ENCODE data around the gene ZBTB43.

ZBTB43 gene

DNA sequence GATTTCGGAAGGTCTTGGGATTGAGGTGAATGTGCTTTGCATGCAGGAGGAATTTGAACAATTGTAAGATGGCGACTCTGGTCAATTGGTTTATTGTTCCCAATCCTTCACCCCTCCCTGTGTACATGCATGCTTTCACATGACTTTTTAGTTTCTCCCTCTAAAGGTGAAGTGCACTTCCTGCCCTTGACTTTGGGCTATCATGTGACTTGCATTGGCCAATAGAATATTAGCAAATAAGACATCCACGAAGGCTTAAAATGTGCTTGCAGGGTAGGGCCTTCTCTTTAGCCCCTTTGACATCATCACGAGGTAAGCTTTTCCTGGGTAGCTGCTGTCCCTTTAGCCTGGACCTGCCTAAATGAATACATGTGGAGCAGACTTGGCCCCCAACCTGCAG lies 8.1 kb upstream of the ZBTB43 start:
- no peaks in the 10 kb centered on the region for H3K36me3 ChIP-seq
- no peak overlapping the region for H3K4me3 ChIP-seq (ENCODE audit: low read depth, low read length)
- no peak for DNase-seq
- TF ChIP-seq, protein P1, sequence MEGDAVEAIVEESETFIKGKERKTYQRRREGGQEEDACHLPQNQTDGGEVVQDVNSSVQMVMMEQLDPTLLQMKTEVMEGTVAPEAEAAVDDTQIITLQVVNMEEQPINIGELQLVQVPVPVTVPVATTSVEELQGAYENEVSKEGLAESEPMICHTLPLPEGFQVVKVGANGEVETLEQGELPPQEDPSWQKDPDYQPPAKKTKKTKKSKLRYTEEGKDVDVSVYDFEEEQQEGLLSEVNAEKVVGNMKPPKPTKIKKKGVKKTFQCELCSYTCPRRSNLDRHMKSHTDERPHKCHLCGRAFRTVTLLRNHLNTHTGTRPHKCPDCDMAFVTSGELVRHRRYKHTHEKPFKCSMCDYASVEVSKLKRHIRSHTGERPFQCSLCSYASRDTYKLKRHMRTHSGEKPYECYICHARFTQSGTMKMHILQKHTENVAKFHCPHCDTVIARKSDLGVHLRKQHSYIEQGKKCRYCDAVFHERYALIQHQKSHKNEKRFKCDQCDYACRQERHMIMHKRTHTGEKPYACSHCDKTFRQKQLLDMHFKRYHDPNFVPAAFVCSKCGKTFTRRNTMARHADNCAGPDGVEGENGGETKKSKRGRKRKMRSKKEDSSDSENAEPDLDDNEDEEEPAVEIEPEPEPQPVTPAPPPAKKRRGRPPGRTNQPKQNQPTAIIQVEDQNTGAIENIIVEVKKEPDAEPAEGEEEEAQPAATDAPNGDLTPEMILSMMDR (IDR thresholded peaks at IDR 0.05; ENCODE audit: low read depth, low read length) = no peak
- H3K27me3 ChIP-seq = no peaks in the 10 kb centered on the region
- H3K9me3 ChIP-seq = no peaks in the 10 kb centered on the region
- H3K4me1 ChIP-seq = no peaks in the 10 kb centered on the region

GRCh38 chr9:126797903-126798302 lies 6.9 kb upstream of the ZBTB43 start:
- Histone ChIP-seq H3K4me3 (ENCODE audit: low read depth, low read length) (no peak overlapping the region), H3K27me3 (no peaks in the 10 kb centered on the region), H3K4me1 (no peaks in the 10 kb centered on the region), H3K9me3 (no peaks in the 10 kb centered on the region), H3K36me3 (no peaks in the 10 kb centered on the region)
- DNase-seq = no peak
- TF ChIP-seq, protein P1 (IDR thresholded peaks at IDR 0.05; ENCODE audit: low read depth, low read length) = no peak

GRCh38 chr9:126799034-126799433 lies 5.8 kb upstream of the ZBTB43 start:
- H3K36me3 ChIP-seq = no peaks in the 10 kb centered on the region
- no peak for DNase-seq
- H3K27me3 ChIP-seq = no peaks in the 10 kb centered on the region
- TF ChIP-seq, protein P1 (IDR thresholded peaks at IDR 0.05; ENCODE audit: low read depth, low read length) = no peak
- H3K4me3 ChIP-seq (ENCODE audit: low read depth, low read length) = no peak overlapping the region
- H3K9me3 ChIP-seq = no peaks in the 10 kb centered on the region
- H3K4me1 ChIP-seq = no peaks in the 10 kb centered on the region

DNA sequence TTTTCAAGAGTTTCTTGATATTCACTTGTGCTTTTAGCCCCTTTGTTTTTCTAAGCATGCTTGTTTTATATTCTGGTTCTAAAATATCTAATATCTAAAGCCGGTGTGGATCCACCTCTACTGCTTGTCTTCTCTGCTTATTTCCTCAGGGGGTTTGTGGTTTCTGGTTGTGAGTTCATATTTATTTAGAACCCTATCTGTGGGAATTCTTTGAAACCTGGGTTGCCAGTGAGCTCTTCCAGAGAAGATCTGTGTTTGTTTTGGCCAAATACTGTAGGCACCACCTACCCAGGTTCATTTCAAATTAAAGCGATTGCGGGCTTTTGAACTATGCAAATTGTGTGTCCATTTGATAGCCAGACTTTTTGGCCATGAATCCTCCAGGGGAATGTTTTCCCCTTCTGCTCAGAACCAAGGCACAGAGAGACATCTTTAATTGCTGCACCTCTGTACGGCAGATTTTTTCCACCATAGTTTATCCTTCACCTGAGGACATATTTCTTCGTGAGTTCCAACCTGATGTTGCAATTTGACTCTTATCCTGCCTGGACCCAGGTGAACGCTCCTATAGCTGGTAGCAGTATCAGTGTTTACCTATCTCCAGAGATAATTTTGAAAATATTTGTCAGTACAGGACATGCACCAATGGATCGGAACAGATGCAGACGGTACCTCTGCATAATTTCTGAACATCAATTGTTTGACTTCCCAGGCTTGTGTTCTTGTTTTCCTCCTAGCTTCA lies 2.4 kb upstream of the ZBTB43 start:
- Histone ChIP-seq H3K4me1 (no peaks in the 10 kb centered on the region), H3K9me3 (no peaks in the 10 kb centered on the region), H3K27me3 (no peaks in the 10 kb centered on the region), H3K4me3 (ENCODE audit: low read depth, low read length) (no peak overlapping the region), H3K36me3 (no peaks in the 10 kb centered on the region)
- DNase-seq = no peak
- TF ChIP-seq, protein P1 (IDR thresholded peaks at IDR 0.05; ENCODE audit: low read depth, low read length) = no peak

GRCh38 chr9:126804198-126804695 lies 593 bp upstream of the ZBTB43 start:
- H3K36me3 ChIP-seq = peaks cover 2% of the 10 kb centered on the region; the same call in 1 of the 2 replicates
- H3K4me1 ChIP-seq = no peaks in the 10 kb centered on the region
- H3K27me3 ChIP-seq = no peaks in the 10 kb centered on the region

More at GRCh38 chr9:126804198-126804695, 593 bp upstream of the ZBTB43 start:
- DNase-seq = peak; percentile 16
- no peaks in the 10 kb centered on the region for H3K9me3 ChIP-seq
- TF ChIP-seq, protein P1 (IDR thresholded peaks at IDR 0.05; ENCODE audit: low read depth, low read length) = no peak
- H3K4me3 ChIP-seq (ENCODE audit: low read depth, low read length) = peak overlapping the region; percentile 89

Data from BE2C (cell line).